ENCODE measurements around the gene CARMIL3.
A peak's percentile ranks its signal among the peaks of the same experiment; 100 is the strongest.
"Not testable (repeated sequence)": the region's sequence is repeated elsewhere in the genome, so short reads cannot be mapped to it uniquely, and the experiment has no call there.

The CARMIL3 gene

DNA sequence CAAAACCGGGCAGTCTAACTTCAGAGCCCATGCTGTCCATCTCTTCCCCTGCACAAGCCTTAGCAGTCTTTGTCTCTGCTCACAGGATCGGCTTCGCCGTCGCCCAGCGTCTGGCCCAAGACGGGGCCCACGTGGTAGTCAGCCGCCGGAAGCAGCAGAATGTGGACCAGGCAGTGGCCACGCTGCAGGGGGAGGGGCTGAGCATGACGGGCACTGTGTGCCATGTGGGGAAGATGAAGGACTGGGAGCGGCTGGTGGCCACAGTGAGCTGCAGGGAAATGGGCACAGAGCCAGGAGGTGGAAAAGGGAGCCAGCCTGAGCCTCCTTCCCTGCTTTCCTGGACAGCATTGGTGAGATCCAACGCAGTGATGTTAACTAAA lies 14.2 kb upstream of the CARMIL3 start:
- no peak for DNase-seq

DNA sequence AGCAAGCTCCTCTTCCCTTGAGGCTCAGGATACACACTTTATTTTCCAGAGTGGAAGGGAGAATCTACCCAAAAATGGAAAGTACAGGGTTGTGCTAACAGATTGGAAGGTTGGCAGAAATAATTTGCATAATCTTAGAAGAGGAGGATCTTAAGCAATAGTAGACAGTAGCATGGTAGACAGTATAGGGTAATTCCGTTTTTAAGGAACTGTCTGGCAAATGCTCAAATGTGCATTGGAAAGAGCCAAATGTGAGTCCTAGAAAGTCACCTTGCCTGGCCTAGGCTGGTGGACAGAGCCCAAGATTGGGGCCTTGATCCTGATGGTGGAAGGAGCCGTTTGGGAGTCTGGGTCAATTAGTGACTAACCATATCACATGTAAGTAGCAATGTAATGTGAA lies 13.1 kb upstream of the CARMIL3 start:
- no peak for DNase-seq

DNA sequence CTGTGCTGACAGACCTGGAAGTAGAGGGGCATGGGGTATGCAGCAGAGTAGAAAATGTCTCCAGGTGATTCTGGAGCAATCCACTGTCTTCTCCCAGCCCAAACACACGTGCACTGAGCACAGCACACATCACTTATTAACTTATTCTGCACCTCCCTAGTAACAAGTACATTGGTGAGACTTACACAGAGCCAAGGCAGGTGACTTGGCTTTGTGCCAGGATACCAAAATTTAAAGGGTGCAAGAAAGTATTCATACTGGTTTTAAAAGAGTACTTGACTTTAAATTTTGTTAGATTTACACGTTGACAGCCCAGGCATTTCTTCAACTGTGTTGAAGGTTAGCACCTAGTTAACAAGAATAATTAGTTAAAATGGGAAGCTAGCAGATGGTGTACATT lies 11.1 kb upstream of the CARMIL3 start:
- DNase-seq: no peak

DNA sequence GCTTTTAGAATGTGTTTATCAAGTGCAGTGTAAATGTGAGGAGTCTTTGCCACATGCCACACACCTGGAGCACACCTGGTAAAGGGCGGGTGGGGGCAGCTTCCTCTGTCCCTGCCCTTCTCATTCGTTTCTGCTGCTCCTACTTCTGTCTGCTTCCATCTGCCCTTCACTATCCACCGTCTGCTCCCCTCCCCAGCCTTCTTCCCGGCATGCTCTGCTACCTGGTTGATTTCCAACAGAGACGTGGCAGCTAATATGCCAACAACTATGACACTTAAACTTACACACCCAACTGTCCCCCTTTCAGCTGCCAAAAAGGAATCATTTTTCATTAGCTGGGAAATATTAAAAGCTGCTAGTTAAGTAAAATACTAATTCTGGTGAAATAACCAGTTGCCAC lies 9.1 kb upstream of the CARMIL3 start:
- no peak for DNase-seq

DNA sequence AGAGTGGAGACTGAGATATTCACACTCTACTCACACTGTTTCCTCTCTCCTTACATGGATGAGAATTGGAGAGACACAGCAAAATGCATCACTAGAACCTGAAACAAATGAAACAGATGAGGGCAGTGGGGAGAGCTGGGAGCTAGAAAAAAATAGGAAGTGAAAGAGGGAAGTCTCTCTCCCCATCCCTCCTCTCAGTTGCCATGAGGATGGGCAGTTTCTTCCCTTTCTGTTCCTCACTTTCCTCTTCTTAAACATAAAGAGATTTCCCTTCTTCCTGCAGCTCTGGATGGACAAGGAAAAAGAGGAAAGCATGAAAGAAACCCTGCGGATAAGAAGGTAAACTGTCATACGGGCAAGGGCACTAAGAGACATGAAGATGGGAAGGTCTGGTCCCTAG lies 2.8 kb upstream of the CARMIL3 start:
- DNase-seq: not testable (repeated sequence)

DNA sequence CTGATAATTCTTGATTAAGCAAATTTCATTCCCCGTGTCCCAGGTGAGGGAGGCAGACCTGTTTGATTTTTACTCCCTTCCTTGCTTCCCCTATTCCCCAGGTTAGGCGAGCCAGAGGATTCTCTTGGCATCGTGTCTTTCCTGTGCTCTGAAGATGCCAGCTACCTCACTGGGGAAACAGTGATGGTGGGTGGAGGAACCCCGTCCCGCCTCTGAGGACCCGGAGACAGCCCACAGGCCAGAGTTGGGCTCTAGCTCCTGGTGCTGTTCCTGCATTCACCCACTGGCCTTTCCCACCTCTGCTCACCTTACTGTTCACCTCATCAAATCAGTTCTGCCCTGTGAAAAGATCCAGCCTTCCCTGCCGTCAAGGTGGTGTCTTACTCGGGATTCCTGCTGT lies 1.1 kb upstream of the CARMIL3 start:
- not testable (repeated sequence) for DNase-seq

DNA sequence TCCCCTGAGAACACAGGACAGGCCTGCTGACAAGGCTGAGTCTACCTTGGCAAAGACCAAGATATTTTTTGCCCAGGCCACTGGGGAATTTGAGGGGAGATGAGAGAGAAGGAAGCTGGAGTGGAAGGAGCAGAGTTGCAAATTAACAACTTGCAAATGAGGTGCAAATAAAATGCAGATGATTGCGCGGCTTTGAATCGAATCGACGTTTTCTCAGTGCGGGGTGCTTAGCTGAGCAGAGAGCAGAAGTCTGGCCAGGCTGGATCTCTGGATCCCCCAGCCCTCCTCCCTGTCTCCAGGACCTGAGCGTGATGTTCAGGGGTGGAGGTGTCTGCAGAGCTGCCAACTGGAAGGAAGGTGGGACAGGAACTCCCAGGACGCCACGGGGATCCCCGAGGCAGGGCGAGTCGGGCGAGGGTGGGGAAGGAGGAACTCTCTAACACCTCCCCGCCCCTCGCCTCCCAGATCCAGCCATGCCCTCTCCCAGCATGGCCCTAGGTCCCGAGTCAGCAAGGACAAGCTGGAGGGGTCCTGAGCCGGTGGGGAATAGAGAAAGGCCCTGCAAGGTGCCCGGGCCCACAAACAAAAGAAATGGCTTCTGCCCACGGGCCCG lies 527 bp upstream of the CARMIL3 start:
- DNase-seq: no peak

DNA sequence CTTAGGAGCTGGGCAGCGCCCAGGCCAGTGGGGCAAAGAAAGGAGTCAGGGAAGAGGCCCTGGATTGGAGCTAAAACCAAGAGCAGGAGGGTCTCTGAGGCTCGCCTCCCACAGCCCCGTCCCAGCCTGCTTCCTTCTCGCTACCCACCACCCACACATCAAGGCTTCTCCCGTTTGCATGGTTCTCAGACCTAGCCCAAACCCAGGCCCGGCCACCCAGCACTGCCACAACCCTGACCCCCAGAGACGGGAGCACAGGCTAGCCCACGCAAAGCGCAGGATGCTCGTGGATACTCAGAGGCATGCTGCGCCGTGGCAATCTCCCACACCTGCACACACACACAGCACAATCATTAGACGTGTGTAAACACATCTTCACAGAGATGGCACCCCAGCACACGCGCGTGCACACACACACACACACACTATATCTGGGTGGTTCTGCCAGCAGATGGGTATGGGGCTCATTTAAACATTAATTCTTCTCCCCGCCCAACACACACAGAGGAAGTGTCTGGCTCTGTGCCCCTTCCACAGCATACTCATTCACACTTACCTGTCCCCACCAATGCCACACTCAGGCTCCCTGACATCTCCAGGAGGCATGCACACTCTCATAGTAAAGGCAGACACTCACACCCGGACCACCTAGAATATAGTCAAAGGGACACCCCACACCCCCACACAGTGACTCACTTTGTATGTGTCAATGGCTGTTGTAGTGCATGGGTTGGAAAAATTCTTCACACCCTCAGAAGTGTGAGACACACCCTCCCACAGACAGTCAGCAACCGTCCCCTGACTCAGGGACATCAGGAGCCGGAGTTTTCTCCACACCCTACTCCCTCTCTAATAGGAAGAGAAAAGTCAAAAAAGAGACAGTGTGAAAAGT lies 1.1 kb downstream of the CARMIL3 start:
- DNase-seq: peak; percentile 46 to 59

DNA sequence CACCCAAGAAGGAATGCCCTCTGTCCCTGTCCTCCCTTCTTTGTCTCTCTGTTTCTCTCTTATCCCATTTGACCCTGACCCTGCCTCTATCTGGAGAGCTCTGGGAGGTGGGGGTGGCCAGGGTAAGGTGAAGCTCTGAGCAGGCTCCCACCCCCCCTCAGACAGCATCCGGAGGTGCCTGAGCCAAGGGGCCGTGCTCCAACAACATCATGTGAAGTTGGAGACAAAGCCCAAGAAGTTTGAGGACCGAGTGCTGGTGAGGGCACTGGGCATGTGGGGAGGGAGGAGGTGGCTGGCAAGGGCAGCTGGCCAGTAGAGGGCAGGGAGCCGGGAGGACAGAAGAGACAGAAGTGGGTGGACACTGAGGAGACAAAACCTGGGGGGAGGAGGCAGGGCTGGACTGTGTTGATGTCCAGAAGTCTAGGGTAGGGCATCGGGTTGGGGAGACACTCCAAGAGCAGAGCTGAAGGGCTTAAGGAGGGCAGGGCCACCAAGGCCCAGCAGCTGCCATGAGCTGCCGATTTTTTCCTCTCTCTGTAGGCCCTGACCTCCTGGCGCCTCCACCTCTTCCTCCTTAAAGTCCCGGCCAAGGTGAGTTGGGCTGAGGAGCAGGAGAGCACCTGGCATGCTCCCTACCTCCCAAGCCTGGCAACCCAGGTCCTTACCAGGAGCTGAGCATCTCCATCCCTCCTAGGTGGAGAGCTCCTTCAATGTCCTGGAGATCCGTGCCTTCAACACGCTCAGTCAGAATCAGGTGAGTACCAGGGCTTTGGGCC lies 1.9 kb downstream of the CARMIL3 start:
- no peak for DNase-seq

DNA sequence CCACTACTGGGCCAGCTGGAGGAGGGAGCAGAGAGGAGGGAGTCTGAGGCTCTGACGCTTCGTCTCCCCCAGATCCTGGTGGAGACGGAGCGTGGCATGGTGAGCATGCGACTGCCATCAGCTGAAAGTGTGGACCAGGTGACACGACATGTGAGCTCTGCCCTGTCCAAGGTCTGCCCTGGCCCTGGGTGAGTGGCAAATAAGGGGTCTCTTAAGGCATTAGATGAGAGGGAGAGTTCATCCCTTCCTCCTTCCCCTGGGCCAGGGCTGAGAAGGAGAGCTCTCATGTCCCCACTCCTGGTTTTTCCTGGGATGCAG lies 2.5 kb downstream of the CARMIL3 start:
- no peak for DNase-seq

DNA sequence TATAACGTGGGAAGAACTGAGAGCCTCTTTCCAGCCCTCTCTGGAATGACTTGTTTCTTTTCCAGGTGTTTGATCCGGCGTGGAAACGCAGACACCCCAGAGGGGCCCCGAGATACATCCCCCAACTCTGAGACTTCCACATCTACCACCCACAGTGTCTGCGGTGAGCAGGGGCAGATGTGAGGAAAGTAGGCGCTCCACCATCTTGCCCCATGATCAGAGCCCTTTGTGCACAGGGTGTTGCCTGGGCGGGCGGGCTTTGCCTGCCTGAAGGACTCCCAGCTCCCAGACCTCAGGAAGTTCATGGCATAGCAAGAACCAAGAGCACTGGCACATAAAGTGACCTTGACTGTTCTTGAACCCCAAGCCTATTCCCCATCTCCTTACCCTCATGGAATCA lies 2.8 kb downstream of the CARMIL3 start:
- DNase-seq: no peak

DNA sequence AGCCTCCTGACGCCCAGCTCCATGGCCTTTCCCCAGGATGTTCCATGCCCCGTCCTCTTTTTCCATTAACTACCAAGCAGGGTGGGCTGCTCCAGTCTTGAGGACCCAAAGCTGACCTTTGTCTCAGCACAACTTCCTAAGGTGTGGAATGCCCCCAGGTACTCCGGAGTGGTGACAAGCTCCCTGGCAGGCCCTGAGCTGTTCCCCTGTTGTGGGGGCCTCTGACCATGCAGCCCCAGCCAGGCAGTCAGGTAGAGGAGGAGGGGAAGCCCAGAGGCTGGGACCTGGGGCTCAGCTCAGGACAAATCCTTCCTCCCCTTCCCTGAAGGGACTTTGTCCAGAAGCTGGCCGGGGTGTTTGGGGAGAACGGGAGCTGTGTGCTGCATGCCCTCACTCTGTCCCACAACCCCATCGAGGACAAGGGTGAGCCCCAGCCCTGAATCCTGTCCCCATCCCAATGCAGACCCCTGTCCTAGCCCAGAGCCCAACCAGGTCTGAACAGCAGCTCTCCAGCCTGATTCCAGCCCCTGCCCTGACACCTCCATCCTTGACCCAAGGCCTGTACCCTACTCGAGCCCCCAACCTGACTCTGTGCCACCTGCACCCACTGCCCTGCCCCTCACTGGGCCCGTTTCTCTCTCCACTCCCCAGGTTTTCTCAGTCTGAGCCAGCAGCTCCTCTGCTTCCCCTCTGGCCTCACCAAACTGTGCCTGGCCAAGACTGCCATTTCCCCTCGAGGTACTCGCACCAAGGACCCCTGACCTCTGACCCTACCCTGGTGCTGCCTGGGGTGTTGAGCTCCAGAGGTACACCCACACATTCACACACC lies 4.4 kb downstream of the CARMIL3 start:
- DNase-seq: no peak

DNA sequence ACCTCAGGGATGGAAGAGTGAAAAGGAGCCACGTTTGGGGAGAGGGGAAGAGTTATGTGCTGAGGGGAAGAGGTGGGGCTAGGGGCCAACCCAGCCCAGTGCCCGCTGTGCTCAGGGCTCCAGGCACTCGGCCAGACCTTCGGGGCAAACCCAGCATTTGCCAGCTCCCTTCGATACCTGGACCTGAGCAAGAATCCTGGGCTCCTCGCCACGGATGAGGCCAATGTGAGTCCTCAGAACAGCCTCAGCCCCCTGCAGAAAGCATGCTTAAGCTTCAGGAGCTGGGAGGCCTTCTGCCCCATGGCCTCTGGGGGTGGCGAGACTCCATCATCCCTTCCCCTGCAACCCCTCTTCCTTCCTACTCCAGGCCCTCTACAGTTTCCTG lies 5.0 kb downstream of the CARMIL3 start:
- no peak for DNase-seq

DNA sequence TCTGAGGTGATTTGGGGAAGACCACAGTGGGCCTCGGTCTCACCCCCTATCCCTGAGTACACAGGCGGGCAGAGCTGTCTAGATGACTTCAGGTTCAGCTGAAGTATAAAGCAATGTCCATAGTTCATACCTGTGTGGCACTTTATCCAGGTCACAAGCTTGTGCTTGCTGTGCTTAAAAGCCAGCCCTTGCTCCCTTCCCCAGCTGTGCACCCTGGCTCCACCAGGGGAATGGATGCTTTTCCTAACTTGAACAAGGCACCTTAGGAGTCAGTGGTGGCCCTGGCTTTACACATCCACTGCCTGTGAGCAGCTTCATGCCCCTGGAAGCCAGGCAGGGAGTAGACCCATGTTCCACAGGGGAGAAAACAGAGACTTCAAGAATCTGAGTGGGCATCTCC lies 5.5 kb downstream of the CARMIL3 start:
- DNase-seq: no peak

DNA sequence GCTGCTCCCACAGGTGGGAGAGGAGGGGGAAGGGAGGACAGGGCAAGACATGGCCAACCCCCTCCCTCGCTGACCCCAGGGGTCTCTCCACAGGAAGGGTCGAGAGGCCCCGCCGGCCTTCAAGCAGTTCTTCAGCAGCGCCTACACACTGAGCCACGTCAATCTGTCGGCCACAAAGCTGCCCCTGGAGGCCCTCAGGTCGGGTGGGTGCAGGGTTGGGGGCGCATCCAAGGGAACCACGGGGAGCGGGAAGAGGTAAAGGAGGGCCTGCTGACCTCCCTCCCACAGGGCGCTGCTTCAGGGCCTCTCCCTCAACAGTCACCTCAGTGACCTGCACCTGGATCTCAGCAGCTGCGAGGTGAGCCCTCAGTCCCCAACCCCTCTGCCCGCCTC lies 6.1 kb downstream of the CARMIL3 start:
- no peak for DNase-seq

DNA sequence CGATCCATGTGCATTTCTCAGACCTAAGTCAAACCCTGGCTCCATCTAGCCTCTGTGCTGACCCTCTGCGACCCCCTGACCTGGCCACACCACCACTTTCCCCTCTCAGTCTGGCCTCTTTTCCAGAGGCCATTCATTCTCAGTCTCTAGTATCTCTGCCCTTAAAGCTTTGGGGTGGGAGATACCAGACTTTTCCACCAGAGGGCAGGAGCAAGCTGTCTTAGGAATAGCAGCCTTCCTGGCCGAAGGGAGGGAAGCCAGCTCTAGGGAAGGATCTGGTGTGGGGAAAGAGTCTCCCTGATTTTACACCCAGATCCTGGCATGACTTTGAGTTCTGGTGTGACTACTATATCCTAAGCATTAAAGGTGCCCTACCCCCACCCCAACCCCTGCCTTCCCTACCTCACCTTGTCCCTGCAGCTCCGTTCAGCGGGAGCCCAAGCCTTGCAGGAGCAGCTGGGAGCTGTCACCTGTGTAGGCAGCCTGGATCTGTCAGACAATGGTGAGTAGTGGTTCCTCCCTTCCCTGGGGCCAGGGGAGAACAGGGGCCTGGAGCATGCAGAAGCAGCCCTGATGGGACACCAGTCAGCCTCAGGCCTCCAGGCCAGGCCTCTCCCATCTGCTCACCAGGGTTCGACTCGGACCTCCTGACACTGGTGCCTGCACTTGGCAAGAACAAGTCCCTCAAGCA lies 6.6 kb downstream of the CARMIL3 start:
- no peak for DNase-seq

DNA sequence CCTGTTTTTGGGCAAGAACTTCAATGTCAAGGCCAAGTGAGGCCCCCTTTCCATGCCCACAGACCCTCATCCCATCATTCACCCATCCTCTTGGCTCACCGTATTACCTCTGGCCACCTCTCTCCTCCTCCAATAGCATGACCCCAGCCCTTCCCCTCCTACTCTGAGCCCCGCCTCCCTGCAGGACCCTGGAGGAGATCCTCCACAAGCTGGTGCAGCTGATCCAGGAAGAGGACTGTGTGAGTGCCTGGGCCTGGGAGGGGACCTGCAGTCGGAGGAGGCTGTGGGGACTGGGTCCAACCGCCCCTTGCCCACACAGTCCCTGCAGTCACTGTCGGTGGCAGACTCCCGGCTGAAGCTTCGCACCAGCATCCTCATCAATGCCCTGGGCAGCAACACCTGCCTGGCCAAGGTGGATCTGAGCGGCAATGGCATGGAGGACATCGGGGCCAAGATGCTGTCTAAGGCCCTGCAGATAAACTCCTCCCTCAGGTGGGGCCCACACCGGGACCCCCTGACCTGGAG lies 7.2 kb downstream of the CARMIL3 start:
- DNase-seq: no peak

DNA sequence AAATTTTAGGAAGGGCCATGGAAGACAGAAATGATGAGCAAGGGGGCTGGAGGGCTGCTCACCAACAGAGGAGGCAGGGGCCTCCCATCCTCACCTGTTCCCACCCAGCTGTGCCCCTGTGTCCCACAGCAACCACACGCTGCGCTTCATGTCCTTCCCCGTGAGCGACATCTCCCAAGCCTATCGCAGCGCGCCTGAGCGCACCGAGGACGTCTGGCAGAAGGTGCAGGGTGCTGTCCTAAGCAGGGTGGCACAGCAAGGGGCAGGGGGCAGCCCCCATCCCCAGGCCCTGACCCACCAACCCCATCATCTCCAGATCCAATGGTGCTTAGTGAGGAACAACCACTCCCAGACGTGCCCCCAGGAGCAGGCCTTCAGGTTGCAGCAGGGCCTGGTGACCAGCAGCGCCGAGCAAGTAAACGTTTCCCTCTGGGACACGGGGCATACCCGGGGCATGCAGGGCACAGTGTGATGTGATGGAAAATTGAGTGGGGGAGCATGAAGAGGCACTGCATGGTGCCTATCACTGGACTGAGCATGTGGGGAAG lies 8.1 kb downstream of the CARMIL3 start:
- DNase-seq: no peak

DNA sequence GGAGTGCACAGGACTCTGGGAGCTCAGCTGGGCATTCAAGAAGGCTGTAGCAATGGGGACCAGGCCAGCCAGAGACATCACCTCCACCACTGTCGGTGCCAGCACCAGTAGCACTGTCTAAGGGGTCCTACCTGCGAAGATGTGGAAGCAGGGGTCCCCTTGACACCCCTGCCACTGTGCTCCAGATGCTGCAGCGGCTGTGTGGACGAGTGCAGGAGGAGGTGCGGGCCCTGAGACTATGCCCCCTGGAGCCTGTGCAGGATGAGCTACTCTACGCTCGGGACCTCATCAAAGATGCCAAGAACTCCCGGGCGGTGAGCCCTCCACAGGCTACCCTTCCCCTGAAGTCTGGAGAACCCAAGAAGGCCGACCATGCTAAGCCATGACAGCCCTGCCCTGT lies 8.6 kb downstream of the CARMIL3 start:
- no peak for DNase-seq

DNA sequence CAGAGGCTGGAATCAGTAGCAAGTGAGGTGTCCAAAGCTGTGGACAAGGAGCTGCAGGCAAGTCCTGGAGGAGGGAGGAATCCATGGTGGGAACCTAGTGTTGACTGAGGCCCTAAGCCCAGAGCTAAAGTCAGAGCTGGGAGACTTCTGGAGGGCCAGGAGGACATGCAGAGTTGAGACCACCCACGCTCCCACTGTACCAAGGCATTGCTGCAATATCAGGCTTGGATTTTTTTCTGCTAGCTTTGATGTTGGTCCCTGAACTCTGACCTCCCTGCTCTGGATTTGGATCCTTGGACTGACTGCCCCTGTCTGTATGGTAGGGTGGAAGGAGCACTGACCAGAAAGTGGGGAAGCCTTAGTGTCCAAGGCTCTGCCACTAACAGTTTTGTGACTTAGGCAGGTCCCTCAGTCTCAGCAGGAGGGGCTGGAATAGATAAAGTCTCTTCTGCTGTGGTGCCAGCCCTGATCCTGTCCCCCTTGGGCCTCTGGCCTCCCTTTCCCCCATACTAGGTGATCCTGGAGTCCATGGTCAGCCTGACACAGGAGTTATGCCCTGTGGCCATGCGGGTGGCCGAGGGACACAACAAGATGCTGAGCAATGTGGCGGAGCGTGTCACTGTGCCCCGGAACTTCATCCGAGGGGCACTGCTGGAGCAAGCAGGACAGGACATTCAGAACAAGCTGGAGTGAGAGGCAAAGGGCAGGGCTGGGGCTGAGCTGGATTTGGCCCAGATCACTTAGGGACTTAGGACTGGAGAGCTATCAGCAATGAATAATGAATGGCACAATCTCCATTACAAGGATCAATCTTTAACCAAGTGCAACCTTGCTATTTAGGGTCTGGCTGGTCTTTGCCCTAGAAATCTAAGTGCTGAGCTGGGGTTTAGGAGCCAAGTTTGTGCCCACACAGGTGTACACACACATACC lies 9.4 kb downstream of the CARMIL3 start:
- DNase-seq: no peak
